Vagina (tissue), 2 donors: ENCODE measurements around the gene DDN.
A peak's percentile ranks its signal among the peaks of the same experiment; 100 is the strongest.

ENCODE experiments used
- POLR2A ChIP-seq, 2 donors: fragments of 450-650 bp; IDR thresholded peaks; one replicate each; pipeline ENCODE4 v1.6.1; 2017; ENCODE audit warnings: antibody characterized with exemption in 2 of 2, mild to moderate bottlenecking in 2 of 2, moderate library complexity in 2 of 2
- POLR2AphosphoS5 ChIP-seq, 2 donors: sonication (generic); formaldehyde crosslinking; IDR thresholded peaks; one replicate each; pipeline ENCODE4 v1.9.0; 2017; ENCODE audit warnings: antibody characterized with exemption in 2 of 2, mild to moderate bottlenecking in 2 of 2, low read depth in 1 of 2; ENCODE audit not compliant: insufficient read depth in 1 of 2
- TF ChIP-seq, protein P1 (sequence below), 3 experiments: fragments of 450-650 bp in 2 of 3; fragments of 200-600 bp in 1 of 3; sonication (generic) in 1 of 3; IDR thresholded peaks; one replicate each; pipeline ENCODE4 v1.5.1; 2017 to 2019; ENCODE audit warnings: antibody characterized with exemption in 3 of 3, mild to moderate bottlenecking in 2 of 3, moderate library complexity in 2 of 3

DNA sequence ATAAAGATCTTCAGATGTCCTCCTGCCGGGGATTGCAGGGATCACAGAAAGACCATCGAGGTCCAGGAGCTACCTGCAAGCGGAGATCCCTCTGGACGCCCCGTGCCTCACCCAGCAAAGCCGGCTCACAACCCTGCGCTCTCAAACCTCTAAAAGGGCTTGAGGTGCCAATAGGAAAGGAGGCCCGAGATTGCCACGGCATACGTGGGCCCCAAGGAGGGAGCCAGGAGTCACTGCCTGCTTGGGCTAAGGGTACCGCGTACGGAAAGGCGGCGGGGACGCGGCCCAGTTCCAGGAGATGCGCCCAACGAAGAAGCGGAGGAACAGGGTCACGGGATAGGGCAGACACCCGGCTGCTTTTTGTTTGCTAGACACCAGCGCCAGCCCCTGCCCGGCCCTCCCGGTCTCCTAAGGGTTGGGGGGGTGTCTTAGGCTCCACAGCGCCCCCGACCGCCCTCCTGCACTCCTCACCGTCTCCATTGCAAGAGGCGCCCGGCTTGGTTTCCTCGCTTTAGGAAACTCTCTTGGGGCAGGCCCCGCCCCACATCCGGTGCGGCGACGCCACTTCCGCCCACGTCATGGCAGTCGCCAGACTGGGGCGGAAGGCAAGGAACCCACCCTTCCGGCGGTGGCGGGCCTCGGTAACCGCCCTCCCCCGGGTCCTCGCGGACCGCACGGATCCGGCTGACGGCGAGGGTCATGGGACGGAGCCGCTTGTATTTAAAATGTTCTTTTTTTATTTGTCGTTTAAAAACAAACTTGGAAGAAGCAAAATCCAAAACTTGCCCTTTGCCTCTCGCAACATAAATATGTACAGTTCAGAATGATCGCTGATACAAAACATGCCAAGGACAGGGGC is 19.3 kb upstream of the DDN start, which contains the start of gene PRKAG1:
- TF ChIP-seq, protein P1, sequence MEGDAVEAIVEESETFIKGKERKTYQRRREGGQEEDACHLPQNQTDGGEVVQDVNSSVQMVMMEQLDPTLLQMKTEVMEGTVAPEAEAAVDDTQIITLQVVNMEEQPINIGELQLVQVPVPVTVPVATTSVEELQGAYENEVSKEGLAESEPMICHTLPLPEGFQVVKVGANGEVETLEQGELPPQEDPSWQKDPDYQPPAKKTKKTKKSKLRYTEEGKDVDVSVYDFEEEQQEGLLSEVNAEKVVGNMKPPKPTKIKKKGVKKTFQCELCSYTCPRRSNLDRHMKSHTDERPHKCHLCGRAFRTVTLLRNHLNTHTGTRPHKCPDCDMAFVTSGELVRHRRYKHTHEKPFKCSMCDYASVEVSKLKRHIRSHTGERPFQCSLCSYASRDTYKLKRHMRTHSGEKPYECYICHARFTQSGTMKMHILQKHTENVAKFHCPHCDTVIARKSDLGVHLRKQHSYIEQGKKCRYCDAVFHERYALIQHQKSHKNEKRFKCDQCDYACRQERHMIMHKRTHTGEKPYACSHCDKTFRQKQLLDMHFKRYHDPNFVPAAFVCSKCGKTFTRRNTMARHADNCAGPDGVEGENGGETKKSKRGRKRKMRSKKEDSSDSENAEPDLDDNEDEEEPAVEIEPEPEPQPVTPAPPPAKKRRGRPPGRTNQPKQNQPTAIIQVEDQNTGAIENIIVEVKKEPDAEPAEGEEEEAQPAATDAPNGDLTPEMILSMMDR (IDR thresholded peaks at IDR 0.05), result peak in 2 of 3 experiments; percentile 43 to 64
- TF ChIP-seq POLR2AphosphoS5 (IDR thresholded peaks at IDR 0.05; ENCODE audit: insufficient read depth in 1 of 2, low read depth in 1 of 2), result peak; percentile 95 to 98
- peak in 1 of 2 donors; percentile 76 for TF ChIP-seq POLR2A (IDR thresholded peaks at IDR 0.05)
